DOHH2 (cell line): ENCODE measurements around the gene RIN3.

Experiments used
- H3F3A ChIP-seq: fragments of 200-600 bp; sonication (generic), shearing (Covaris generic); 2 replicates; pipeline ENCODE4 v1.6.0; 2016; ENCODE audit warnings: antibody characterized with exemption, mild to moderate bottlenecking; ENCODE audit not compliant: control insufficient read depth, insufficient read depth
- H3K27ac ChIP-seq: fragments of 200-600 bp; sonication (generic); 2 replicates; pipeline ENCODE4 v1.5.1; 2014; ENCODE audit warnings: low read depth, mild to moderate bottlenecking, low read length, moderate library complexity
- H3K27me3 ChIP-seq: fragments of 200-600 bp; sonication (generic); 2 replicates; pipeline ENCODE4 v1.6.1; 2014; ENCODE audit warnings: mild to moderate bottlenecking, low read length, mixed read lengths; ENCODE audit not compliant: control insufficient read depth
- H3K36me3 ChIP-seq: fragments of 200-600 bp; sonication (generic); 2 replicates; pipeline ENCODE4 v1.6.1; 2014; ENCODE audit warnings: mild to moderate bottlenecking, low read length, moderate library complexity, mixed read lengths; ENCODE audit not compliant: control insufficient read depth
- H3K4me1 ChIP-seq: fragments of 200-600 bp; sonication (generic); 2 replicates; pipeline ENCODE4 v1.6.1; 2014; ENCODE audit warnings: mild to moderate bottlenecking, low read length, mixed read lengths; ENCODE audit not compliant: control insufficient read depth
- H3K4me2 ChIP-seq: fragments of 200-600 bp; sonication (generic); 2 replicates; pipeline ENCODE4 v1.6.0; 2014; ENCODE audit warnings: mild to moderate bottlenecking, low read length, moderate library complexity
- H3K4me3 ChIP-seq: fragments of 200-600 bp; sonication (generic); 2 replicates; pipeline ENCODE4 v1.5.1; 2014; ENCODE audit warnings: mild to moderate bottlenecking, low read length, mixed read lengths
- H3K79me2 ChIP-seq: fragments of 200-600 bp; sonication (generic); 2 replicates; pipeline ENCODE4 v1.6.1; 2014; ENCODE audit warnings: mild to moderate bottlenecking, low read length, mixed read lengths; ENCODE audit not compliant: control insufficient read depth
- H3K9me2 ChIP-seq: fragments of 200-600 bp; sonication (generic); replicated peaks from 2 replicates; pipeline ENCODE4 v1.6.1; 2014; ENCODE audit warnings: mild to moderate bottlenecking, low read length, mixed read lengths; ENCODE audit not compliant: control insufficient read depth
- H3K9me3 ChIP-seq: fragments of 200-600 bp; sonication (generic); 2 replicates; pipeline ENCODE4 v1.6.1; 2014; ENCODE audit warnings: antibody characterized with exemption, low read length, mixed read lengths; ENCODE audit not compliant: control insufficient read depth, insufficient read depth
- H4K20me1 ChIP-seq: fragments of 200-600 bp; sonication (generic); 2 replicates; pipeline ENCODE4 v1.6.0; 2014; ENCODE audit warnings: low read depth, mild to moderate bottlenecking, antibody characterized with exemption, low read length, moderate library complexity; ENCODE audit not compliant: control insufficient read depth, insufficient read depth
- EZH2phosphoT487 ChIP-seq: fragments of 200-600 bp; sonication (generic); IDR thresholded peaks from 2 replicates; pipeline ENCODE4 v1.6.1; 2017; ENCODE audit warnings: borderline replicate concordance, mild to moderate bottlenecking, antibody characterized with exemption, low read length, moderate library complexity, mixed read lengths
- TF ChIP-seq, protein P1 (sequence below): fragments of 200-600 bp; sonication (generic); IDR thresholded peaks from one replicate; pipeline ENCODE4 v1.5.1; 2014; ENCODE audit warnings: antibody characterized with exemption, mild to moderate bottlenecking, low read depth, low read length; ENCODE audit not compliant: poor library complexity, severe bottlenecking

The RIN3 gene

DNA sequence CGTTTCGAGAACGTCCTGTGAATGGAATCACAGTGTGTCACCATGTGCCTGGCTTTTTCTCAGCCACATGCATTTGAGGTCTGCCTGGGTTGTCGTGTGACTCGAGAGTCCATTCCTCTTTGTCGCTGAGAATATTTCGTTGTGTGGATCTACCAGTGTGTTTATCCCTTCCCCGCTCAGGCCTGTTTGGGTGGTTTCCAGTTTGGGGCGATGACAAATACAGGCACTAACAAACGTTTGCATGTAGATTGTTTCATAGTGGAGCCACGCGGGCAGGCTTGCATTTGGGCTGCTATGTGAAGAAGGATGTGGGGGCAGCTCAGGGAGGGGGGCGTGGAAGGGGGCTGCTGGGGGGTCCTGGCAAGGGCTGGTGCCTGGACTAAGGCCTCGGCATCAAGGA lies 14.1 kb downstream of the RIN3 start:
- Histone ChIP-seq H3F3A (no peaks in the 10 kb centered on the region), H3K36me3 (no peaks in the 10 kb centered on the region), H3K4me2 (no peak overlapping the region), H3K4me1 (no peaks in the 10 kb centered on the region), H3K27ac (no peak overlapping the region), H3K79me2 (no peaks in the 10 kb centered on the region), H3K9me2 (no peaks in the 10 kb centered on the region), H3K27me3 (no peaks in the 10 kb centered on the region; the same call in 1 of the 2 replicates), H4K20me1 (no peaks in the 10 kb centered on the region), H3K4me3 (no peak overlapping the region), H3K9me3 (no peaks in the 10 kb centered on the region)
- no peak for TF ChIP-seq EZH2phosphoT487
- TF ChIP-seq, protein P1, sequence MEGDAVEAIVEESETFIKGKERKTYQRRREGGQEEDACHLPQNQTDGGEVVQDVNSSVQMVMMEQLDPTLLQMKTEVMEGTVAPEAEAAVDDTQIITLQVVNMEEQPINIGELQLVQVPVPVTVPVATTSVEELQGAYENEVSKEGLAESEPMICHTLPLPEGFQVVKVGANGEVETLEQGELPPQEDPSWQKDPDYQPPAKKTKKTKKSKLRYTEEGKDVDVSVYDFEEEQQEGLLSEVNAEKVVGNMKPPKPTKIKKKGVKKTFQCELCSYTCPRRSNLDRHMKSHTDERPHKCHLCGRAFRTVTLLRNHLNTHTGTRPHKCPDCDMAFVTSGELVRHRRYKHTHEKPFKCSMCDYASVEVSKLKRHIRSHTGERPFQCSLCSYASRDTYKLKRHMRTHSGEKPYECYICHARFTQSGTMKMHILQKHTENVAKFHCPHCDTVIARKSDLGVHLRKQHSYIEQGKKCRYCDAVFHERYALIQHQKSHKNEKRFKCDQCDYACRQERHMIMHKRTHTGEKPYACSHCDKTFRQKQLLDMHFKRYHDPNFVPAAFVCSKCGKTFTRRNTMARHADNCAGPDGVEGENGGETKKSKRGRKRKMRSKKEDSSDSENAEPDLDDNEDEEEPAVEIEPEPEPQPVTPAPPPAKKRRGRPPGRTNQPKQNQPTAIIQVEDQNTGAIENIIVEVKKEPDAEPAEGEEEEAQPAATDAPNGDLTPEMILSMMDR = no peak

DNA sequence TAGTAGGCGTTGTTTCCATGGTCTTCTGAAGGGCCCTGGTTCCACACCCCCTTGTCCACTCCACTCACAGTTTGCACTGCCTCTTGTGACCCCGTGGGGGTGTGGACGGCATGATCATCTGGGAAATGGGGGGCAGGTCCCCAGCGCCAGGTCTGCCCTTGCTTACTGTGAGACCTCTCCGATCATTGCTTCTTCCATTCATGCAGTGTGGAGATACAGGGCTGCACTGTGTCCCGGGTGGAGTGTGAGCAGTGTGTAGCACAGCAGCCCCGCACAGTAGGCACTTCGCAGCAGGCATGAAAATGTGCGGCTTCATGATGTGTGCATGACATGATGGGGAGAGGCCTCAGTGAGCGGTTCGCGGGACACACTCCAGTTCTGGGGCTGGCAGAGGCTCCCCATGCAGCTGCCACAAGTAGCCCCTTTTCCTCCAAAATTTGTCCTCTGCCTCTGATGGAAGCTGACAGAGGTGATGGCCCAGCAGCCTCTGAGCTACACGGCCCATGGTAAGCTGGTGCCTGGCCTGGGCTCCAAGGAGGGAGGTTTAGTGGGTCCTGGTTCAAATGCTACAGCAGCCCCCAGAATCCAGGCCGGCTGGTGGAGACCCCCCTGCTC lies 15.0 kb downstream of the RIN3 start:
- Histone ChIP-seq H3K79me2 (no peaks in the 10 kb centered on the region), H3K36me3 (no peaks in the 10 kb centered on the region), H3K9me3 (no peaks in the 10 kb centered on the region), H4K20me1 (no peaks in the 10 kb centered on the region), H3K9me2 (no peaks in the 10 kb centered on the region), H3K27ac (no peak overlapping the region), H3F3A (no peaks in the 10 kb centered on the region), H3K4me3 (no peak overlapping the region), H3K4me2 (no peak overlapping the region), H3K4me1 (no peaks in the 10 kb centered on the region), H3K27me3 (no peaks in the 10 kb centered on the region; the same call in 1 of the 2 replicates)
- TF ChIP-seq, protein P1 = no peak

DNA sequence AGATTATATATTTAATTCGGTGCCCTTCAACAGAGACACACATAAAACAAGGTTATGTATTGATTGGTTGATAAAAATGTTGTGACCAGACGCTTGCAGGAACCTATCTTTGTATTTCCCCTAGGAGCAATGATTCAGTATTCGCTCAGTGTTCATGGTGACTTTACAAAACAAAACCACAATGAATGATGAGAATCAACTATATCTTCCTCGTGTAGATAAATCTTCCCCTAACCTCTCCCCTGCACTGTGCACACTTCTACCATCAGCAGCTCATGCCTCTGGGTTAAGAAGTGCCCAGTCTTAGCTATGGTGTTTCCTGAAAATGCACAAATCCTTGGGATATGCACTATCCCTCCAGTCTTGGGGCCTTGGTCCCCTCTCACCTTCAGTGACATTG lies 16.3 kb downstream of the RIN3 start:
- Histone ChIP-seq H3F3A (no peaks in the 10 kb centered on the region), H3K9me3 (no peaks in the 10 kb centered on the region), H3K4me3 (no peak overlapping the region), H4K20me1 (no peaks in the 10 kb centered on the region), H3K36me3 (no peaks in the 10 kb centered on the region), H3K27ac (no peak overlapping the region), H3K27me3 (no peaks in the 10 kb centered on the region; the same call in 1 of the 2 replicates), H3K4me1 (no peaks in the 10 kb centered on the region), H3K79me2 (no peaks in the 10 kb centered on the region), H3K4me2 (no peak overlapping the region), H3K9me2 (no peaks in the 10 kb centered on the region)
- TF ChIP-seq, protein P1 = no peak
- TF ChIP-seq EZH2phosphoT487 = no peak
